Lower leg skin (tissue), 3 donors: Measurements from ENCODE around the gene SBNO2.

ENCODE experiments used
- POLR2A ChIP-seq, 2 donors: fragments of 450-650 bp; IDR thresholded peaks; one replicate each; pipeline ENCODE4 v1.6.1; 2016 to 2017; ENCODE audit warnings: antibody characterized with exemption in 2 of 2, mild to moderate bottlenecking in 1 of 2, moderate library complexity in 1 of 2
- TF ChIP-seq, protein P1 (sequence below), 3 donors: fragments of 450-650 bp; IDR thresholded peaks; one replicate each; pipeline ENCODE4 v1.5.1; 2016; ENCODE audit warnings: antibody characterized with exemption in 3 of 3, mild to moderate bottlenecking in 3 of 3, moderate library complexity in 2 of 3

DNA sequence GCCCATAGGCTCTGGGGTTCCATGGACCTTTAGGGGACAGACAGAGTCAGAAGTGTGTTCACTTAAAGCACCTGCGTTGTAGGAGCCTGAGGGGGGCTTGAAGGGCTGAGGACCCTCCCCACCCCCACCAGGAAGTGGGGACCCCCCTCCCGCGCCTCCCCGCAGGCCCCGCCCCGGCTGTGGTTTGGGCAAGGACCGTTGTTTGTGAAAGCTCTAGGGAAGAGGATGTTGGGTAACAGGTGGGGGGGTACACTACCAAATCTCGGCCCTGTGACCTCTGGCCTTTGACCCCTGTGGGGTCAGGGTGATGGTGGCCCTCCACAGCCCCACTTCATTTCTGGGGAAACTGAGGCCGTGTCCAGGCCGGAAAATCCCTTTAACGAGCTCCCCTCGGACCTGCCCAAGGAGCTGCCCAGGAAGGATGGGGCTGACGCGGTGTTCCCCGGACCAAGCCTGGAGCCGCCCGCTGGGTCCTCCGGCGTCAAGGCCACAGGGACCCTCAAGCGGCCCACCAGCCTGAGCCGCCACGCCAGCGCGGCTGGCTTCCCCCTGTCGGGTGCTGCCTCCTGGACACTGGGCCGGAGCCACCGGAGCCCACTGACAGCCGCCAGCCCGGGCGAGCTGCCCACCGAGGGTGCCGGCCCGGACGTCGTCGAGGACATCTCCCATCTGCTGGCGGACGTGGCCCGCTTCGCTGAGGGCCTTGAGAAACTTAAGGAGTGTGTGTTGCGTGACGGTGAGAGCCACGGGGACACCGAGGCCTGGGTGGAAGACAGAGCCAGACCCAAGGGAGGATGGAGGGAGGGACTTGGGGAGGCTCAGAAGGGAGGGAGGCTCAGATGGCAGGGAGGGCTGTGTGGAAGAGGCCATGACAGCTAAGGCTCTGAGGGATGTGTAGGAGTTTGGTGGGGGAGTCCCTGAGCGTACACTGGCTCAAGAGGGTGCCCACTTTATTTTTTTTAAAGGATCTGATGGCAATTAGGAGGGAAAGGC is 105.8 kb downstream of the SBNO2 start:
- TF ChIP-seq, protein P1, sequence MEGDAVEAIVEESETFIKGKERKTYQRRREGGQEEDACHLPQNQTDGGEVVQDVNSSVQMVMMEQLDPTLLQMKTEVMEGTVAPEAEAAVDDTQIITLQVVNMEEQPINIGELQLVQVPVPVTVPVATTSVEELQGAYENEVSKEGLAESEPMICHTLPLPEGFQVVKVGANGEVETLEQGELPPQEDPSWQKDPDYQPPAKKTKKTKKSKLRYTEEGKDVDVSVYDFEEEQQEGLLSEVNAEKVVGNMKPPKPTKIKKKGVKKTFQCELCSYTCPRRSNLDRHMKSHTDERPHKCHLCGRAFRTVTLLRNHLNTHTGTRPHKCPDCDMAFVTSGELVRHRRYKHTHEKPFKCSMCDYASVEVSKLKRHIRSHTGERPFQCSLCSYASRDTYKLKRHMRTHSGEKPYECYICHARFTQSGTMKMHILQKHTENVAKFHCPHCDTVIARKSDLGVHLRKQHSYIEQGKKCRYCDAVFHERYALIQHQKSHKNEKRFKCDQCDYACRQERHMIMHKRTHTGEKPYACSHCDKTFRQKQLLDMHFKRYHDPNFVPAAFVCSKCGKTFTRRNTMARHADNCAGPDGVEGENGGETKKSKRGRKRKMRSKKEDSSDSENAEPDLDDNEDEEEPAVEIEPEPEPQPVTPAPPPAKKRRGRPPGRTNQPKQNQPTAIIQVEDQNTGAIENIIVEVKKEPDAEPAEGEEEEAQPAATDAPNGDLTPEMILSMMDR (IDR thresholded peaks at IDR 0.05): no peak
- no peak for TF ChIP-seq POLR2A (IDR thresholded peaks at IDR 0.05)
